Heart right ventricle (tissue), 16 donors: ENCODE results near the gene USP24. TPM values are rescaled to one million over a fixed set of nuclear protein-coding genes. Genes with fewer than 3 reads are reported as not detected.

Experiments used
- ATAC-seq, 8 donors: fragments of 200-7000 bp; cut with Tn5 transposase; one replicate each; pipeline ENCODE4 v1.9.1; 2020; ENCODE audit warnings: mild to moderate bottlenecking in 8 of 8, moderate library complexity in 8 of 8, moderate number of reproducible peaks in 1 of 8
- DNase-seq, 2 donors: peaks; one replicate each; pipeline ENCODE4 v3.0.0-alpha.2; 2020
- H3K27ac ChIP-seq, 10 donors: fragments of 200-600 bp; sonication (generic) in 2 of 10; one replicate each; pipeline versions ENCODE4 v1.5.0 to v1.8.0; 2020 to 2022; ENCODE audit warnings: mild to moderate bottlenecking in 3 of 10
- H3K27me3 ChIP-seq, 7 donors: fragments of 200-600 bp; one replicate each; pipeline ENCODE4 v1.8.0; 2021 to 2022; ENCODE audit warnings: mild to moderate bottlenecking in 2 of 7
- H3K36me3 ChIP-seq, 9 donors: fragments of 200-600 bp; sonication (generic) in 1 of 9; one replicate each; pipeline versions ENCODE4 v1.5.0 to v1.8.0; 2020 to 2022; ENCODE audit warnings: mild to moderate bottlenecking in 2 of 9
- H3K4me1 ChIP-seq, 9 donors: fragments of 200-600 bp; sonication (generic) in 1 of 9; one replicate each; pipeline versions ENCODE4 v1.5.0 to v1.8.0; 2020 to 2022; ENCODE audit warnings: mild to moderate bottlenecking in 4 of 9
- H3K4me3 ChIP-seq, 10 donors: fragments of 200-600 bp; sonication (generic) in 2 of 10; one replicate each; pipeline versions ENCODE4 v1.5.0 to v1.8.0; 2020 to 2022; ENCODE audit warnings: mild to moderate bottlenecking in 7 of 10, moderate library complexity in 2 of 10
- H3K9me3 ChIP-seq, 11 donors: fragments of 200-600 bp in 10 of 11; sonication (generic) in 2 of 11; one replicate each; pipeline versions ENCODE4 v1.5.0 to v1.8.0; 2013 to 2022; ENCODE audit warnings: mild to moderate bottlenecking in 2 of 11, control low read depth in 1 of 11, moderate library complexity in 1 of 11
- CTCF ChIP-seq, 9 donors: fragments of 200-600 bp; sonication (generic) in 2 of 9; IDR thresholded peaks; one replicate each; pipeline versions ENCODE4 v1.5.0 to v1.8.0; 2021 to 2022; ENCODE audit warnings: antibody characterized with exemption in 9 of 9, mild to moderate bottlenecking in 5 of 9, moderate library complexity in 1 of 9
- WGBS, 2 donors: extraction: QIAGEN DNeasy Blood & Tissue Kit; methylation state at CpG; one replicate each; pipeline ENCODE4 v1.1.7; 2013; ENCODE audit warnings: inconsistent platforms in 1 of 2; 5-methylcytosine and 5-hydroxymethylcytosine counted together
- intact Hi-C, 10 donors: fragments of 100-400 bp; cut with DNase I; formaldehyde crosslinking; loops; one replicate each; pipeline versions ENCODE4 v1.11.1 to v1.14.2; 2022
- polyA plus RNA-seq, 2 donors: library from polyadenylated mRNA; stranded (reverse); fragments of 200-250 nt; gene quantifications; one replicate each; pipeline ENCODE4 v1.2.3, GENCODE V29; 2013
- total RNA-seq, 10 donors: library from RNA; stranded (reverse); fragmentation: NEBNext Ultra II Directional in 3 of 10; extraction: Animal tissue kit (Norgen Biotek cat#: 25700) in 3 of 10; gene quantifications; one replicate each; pipeline versions ENCODE4 v1.2.1 to v1.2.4, GENCODE V29; 2021 to 2023
- donor health status: Arrhythmogenic right ventricular cardiomyopathy.
- donor health status: ischemic (EF 13 %, LVEDD 7.1; RV severe dilation, severe dysfunction).
- donor health status: healthy with polysubstance abuse.
- donor health status: DM: no; HTN: yes; CAD: no.
- donor health status: DM: no; HTN: no; CAD: no.
- donor health status: ischemic (EF 25% LVEDD 6.9; RV normal size, moderate dysfunction).
- donor health status: ischemic (EF 25% LVEDD 5.7; RV mildly dilated, moderate dysfunction).
- donor health status: healthy.
- donor health status: DM: yes; HTN: yes; CAD: no.
- donor health status: Ischemic cardiomyopathy.
- donor health status: ischemic (EF 35%, LVEDD 5.7; RV mildly dilated, moderate dysfunction).
- donor health status: nonischemic (EF 11% LVEDD 7.7; RV severe dilation, severe dysfunction).
- donor health status: DM: yes; HTN: yes; CAD: no.
- donor health status: PGD.
- donor health status: ischemic (EF 29% LVEDD 5.4; RV normal size, mild dysfunction).
- donor health status: nonischemic (EF 23%, LVEDD 6.1; RV moderate dilation, normal function).

USP24 gene
- total and polyA plus RNA-seq, 12 donors = 7.1 to 49.7 (median 41.3) TPM

DNA sequence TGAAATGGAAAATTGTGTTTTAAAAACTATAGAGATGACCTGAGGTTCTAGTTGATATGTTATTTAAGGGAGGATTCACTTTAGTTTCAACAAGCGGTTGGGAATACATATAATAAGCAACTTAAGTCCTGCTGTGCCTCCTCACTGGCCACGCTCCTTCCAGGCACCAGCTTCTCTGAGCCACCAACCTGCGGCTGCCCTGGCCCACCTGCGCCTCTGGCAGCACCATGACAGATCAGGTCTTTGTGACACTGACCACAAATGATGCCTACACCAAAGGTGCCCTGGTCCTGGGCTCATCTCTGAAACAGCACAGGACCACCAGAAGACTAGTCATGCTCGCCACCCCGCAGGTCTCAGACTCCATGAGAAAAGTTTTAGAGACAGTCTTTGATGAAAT is 7.0 kb upstream of the USP24 start:
- Histone ChIP-seq H3K4me3 (no peak overlapping the region), H3K4me1 (peaks cover 0 to 13% (median 12%) of the 10 kb centered on the region in 9 donors), H3K9me3 (peaks cover 0 to 4% (median 0%) of the 10 kb centered on the region in 11 donors), H3K36me3 (no peaks in the 10 kb centered on the region), H3K27ac (no peak overlapping the region), H3K27me3 (no peaks in the 10 kb centered on the region)
- intact Hi-C loops = no loop called here
- 80 to 81% methylated on average over 6 of the region's 6 CpGs for WGBS, 2 donors
- DNase-seq = no peak
- TF ChIP-seq CTCF (IDR thresholded peaks at IDR 0.05) = no peak
- no peak for ATAC-seq

- WGBS, 2 donors = 36 to 51% methylated on average over 6 of the region's 6 CpGs
- peak overlapping the region in 1 of 10 donors; percentile 16 for H3K4me3 ChIP-seq
- peak in 1 of 2 donors; percentile 39 for DNase-seq
- peaks cover 0 to 46% (median 39%) of the 10 kb centered on the region in 9 donors for H3K4me1 ChIP-seq
- intact Hi-C loops = loop anchor here in 7 of 10 donors (5.0 to 10.0 kb wide), 3 partner anchors 57 to 63 kb away; no protein-coding TSS in a partner anchor
- peak in 1 of 8 donors; percentile 10 for ATAC-seq
- no peaks in the 10 kb centered on the region for H3K9me3 ChIP-seq
- H3K27me3 ChIP-seq = no peaks in the 10 kb centered on the region
- H3K36me3 ChIP-seq = no peaks in the 10 kb centered on the region
- H3K27ac ChIP-seq = peak overlapping the region in 7 of 10 donors; percentile 25 to 99 (median 98)
- no peak for TF ChIP-seq CTCF (IDR thresholded peaks at IDR 0.05)
Observed at GRCh38 chr1:55217226-55217986, 2.2 kb upstream of the USP24 start.

DNA sequence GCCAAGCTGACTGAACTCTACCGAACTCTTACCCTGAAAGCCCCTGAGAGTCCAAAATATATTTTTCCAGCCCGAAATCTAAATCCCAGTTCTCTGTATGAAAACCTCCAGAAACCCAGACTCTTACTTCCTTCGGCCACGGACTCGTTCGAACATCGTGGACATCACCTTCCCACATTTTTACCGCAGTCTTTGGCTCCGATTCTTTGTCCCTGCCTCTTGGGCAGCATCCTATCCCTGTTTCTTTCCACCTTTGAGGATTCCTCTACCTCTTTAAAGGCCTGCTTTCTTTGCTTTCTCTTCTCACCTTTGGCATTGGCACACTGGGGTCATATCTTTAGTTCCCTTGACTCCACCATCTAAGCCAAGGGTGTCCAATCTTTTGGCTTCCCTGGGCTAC is 932 bp upstream of the USP24 start:
- peaks cover 2 to 59% (median 52%) of the 10 kb centered on the region in 9 donors for H3K4me1 ChIP-seq
- no peaks in the 10 kb centered on the region for H3K36me3 ChIP-seq
- intact Hi-C loops = loop anchor here in 7 of 10 donors (5.0 to 10.0 kb wide), 3 partner anchors 59 to 61 kb away; no protein-coding TSS in a partner anchor
- H3K27me3 ChIP-seq = no peaks in the 10 kb centered on the region
- no peak for TF ChIP-seq CTCF (IDR thresholded peaks at IDR 0.05)
- ATAC-seq (peak in 1 of 8 donors; percentile 3), DNase-seq (no peak)
- H3K9me3 ChIP-seq = no peaks in the 10 kb centered on the region
- WGBS, 2 donors = 14 to 23% methylated on average over 9 of the region's 9 CpGs
- H3K4me3 ChIP-seq = peak overlapping the region; percentile 70 to 96 (median 88)
- H3K27ac ChIP-seq = peak overlapping the region; percentile 92 to 99 (median 98)

- peak; percentile 31 to 42 for DNase-seq
Observed at GRCh38 chr1:55214934-55215193, 300 bp downstream of the USP24 start.

More at GRCh38 chr1:55214934-55215193, 300 bp downstream of the USP24 start:
- Histone ChIP-seq H3K27ac (peak overlapping the region; percentile 92 to 99 (median 98)), H3K27me3 (no peaks in the 10 kb centered on the region), H3K36me3 (no peaks in the 10 kb centered on the region), H3K9me3 (no peaks in the 10 kb centered on the region), H3K4me3 (peak overlapping the region; percentile 70 to 96 (median 88)), H3K4me1 (peaks cover 2 to 71% (median 64%) of the 10 kb centered on the region in 9 donors)
- peak in 6 of 8 donors; percentile 0 to 56 (median 38) for ATAC-seq
- intact Hi-C loops = loop anchor here in 8 of 10 donors (5.0 to 10.0 kb wide), 6 partner anchors 43 to 73 kb away; no protein-coding TSS in a partner anchor
- no peak for TF ChIP-seq CTCF (IDR thresholded peaks at IDR 0.05)
- 0 to 1% methylated on average over 29 of the region's 29 CpGs for WGBS, 2 donors
